RWPE1 (cell line): ENCODE data around the gene AGAP1.

Experiments used
- CTCF ChIA-PET: fragments of 350-600 bp; sonication (Branson Sonifier 250); formaldehyde crosslinking; extraction: SDS; loops from one replicate; lab custom pipeline; 2021; lab: Yijun Ruan, JAX
- POLR2A ChIA-PET: fragments of 400-600 bp; formaldehyde crosslinking; extraction: SDS; loops from one replicate; lab custom pipeline; 2020; ENCODE audit warnings: antibody characterized with exemption; ENCODE audit not compliant: low non-redundant PET; lab: Yijun Ruan, JAX
- DNase-seq: peaks from one replicate; pipeline ENCODE4 v3.0.0; 2012; ENCODE audit warnings: low spot score
- H3K27ac ChIP-seq: fragments of 450-650 bp; 2 replicates; pipeline ENCODE4 v1.5.1; 2017
- TF ChIP-seq, protein P1 (sequence below): fragments of 450-650 bp; conservative IDR thresholded peaks from 2 replicates; pipeline ENCODE4 v1.5.1; 2017; ENCODE audit warnings: low read depth, mild to moderate bottlenecking

Gene AGAP1

GRCh38 chr2:235930701-235931100 lies 436.9 kb downstream of the AGAP1 start:
- TF ChIP-seq, protein P1, sequence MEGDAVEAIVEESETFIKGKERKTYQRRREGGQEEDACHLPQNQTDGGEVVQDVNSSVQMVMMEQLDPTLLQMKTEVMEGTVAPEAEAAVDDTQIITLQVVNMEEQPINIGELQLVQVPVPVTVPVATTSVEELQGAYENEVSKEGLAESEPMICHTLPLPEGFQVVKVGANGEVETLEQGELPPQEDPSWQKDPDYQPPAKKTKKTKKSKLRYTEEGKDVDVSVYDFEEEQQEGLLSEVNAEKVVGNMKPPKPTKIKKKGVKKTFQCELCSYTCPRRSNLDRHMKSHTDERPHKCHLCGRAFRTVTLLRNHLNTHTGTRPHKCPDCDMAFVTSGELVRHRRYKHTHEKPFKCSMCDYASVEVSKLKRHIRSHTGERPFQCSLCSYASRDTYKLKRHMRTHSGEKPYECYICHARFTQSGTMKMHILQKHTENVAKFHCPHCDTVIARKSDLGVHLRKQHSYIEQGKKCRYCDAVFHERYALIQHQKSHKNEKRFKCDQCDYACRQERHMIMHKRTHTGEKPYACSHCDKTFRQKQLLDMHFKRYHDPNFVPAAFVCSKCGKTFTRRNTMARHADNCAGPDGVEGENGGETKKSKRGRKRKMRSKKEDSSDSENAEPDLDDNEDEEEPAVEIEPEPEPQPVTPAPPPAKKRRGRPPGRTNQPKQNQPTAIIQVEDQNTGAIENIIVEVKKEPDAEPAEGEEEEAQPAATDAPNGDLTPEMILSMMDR: no peak

GRCh38 chr2:235931676-235932075 lies 437.8 kb downstream of the AGAP1 start:
- no peak for DNase-seq
- POLR2A ChIA-PET: no interaction called here
- CTCF ChIA-PET: no interaction called here
- TF ChIP-seq, protein P1: no peak
- no peak overlapping the region for H3K27ac ChIP-seq

More at GRCh38 chr2:235930701-235931100, 436.9 kb downstream of the AGAP1 start:
- H3K27ac ChIP-seq: no peak overlapping the region
- DNase-seq: no peak
- CTCF ChIA-PET: no interaction called here
- POLR2A ChIA-PET: no interaction called here

GRCh38 chr2:235934059-235934773 lies 440.4 kb downstream of the AGAP1 start:
- TF ChIP-seq, protein P1: no peak
- DNase-seq: no peak
- POLR2A ChIA-PET: no interaction called here
- CTCF ChIA-PET: interaction anchor here (0.6 kb wide), 2 partner anchors 40 to 143 kb away, joined by 3 to 5 read pairs; no protein-coding TSS in a partner anchor
- H3K27ac ChIP-seq: no peak overlapping the region

DNA sequence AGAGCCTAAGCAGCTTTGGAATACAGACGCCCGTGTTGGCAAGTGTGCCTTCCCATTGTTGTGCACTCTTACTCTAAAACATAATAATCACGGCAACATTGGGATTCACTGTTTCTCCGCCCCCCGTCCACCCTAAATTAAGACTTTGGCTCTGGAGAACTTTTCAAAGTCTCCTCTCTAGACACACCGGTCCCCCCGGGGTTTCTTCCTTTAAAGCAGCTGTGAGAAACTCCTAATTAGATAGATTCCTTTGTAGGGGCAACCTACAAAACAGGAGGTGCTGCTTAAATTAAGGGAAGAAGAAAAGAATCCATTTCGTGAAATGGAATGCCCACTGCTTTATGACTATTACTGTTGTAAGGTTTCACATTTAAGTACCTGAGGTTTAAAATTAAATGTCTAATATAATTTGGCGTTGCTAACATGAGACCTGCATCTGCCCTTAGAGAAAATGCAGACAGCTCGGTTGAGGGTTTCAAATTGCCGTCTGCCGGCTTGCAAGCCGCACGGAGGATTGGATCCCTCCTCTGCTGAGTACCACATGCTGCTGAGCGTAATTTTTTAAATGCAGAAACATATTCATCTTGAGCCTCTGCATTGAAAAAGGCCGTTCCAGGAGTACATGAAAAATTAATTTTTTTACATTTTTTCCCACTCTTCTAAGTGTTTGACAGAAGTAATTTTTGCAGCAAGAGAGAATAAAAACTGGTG lies 441.1 kb downstream of the AGAP1 start:
- TF ChIP-seq, protein P1: no peak
- no peak overlapping the region for H3K27ac ChIP-seq
- CTCF ChIA-PET: interaction anchor here (0.6 kb wide), 1 partner anchor 142 kb away, joined by 5 read pairs; no protein-coding TSS in a partner anchor
- POLR2A ChIA-PET: no interaction called here
- DNase-seq: no peak

DNA sequence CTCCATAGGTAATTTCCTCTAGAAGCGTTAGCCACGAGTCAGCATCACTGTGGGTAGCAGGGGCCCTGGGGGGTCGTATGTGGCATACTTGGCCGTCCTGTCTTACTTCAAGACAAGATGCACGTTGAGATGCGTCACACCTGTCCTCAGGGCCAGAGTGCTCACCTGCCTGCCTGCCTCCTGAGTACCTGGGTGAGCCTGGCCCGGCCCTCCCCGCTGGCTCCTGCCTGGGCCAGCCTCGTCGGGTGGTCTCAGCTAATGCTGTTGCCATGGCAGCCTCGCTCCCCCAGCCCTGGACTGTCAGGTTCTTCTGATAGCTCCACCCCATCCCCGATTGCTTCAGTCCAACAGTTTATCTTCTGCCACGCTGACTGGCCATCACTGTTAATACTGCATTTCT lies 441.9 kb downstream of the AGAP1 start:
- TF ChIP-seq, protein P1: no peak
- no peak overlapping the region for H3K27ac ChIP-seq
- POLR2A ChIA-PET: no interaction called here
- CTCF ChIA-PET: interaction anchor here (0.6 to 1.1 kb wide), 2 partner anchors 16 to 35 kb away, joined by 3 read pairs; no protein-coding TSS in a partner anchor
- DNase-seq: no peak

DNA sequence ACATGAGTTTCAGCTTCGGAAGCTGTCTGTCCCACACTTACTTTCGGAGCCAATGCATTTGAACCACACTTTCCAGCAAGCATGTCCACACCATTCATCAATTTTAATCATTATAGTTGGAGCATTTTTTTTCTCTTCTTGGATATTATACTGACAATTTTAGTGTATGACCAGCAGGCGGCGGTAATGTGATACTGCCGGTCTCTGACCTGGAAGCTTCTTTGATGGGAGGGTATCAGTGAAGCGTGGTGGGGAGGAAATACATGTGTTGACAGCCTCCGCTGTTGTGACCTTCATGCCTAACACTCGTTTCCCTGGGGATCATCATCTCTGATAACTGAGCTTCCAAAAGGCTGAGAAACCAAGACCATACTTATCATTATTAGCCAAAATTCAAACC lies 442.6 kb downstream of the AGAP1 start:
- DNase-seq: no peak
- no peak overlapping the region for H3K27ac ChIP-seq
- ChIA-PET POLR2A (interaction anchor here (0.7 kb wide), 1 partner anchor 1948 kb away, joined by 3 read pairs; no protein-coding TSS in a partner anchor), CTCF (interaction anchor here (0.6 to 1.1 kb wide), 5 partner anchors 15 to 1079 kb away, joined by 3 to 5 read pairs (median 3); no protein-coding TSS in a partner anchor)
- TF ChIP-seq, protein P1: no peak
